Thoracic aorta (tissue), 2 donors: ENCODE results near the gene CBLB. TPM values are rescaled to one million over a fixed set of nuclear protein-coding genes. Genes with fewer than 3 reads are reported as not detected.

Experiments
- ATAC-seq: fragments of 150-250 bp; one replicate; pipeline ENCODE4 v1.8.0; 2017; ENCODE audit warnings: low read depth; ENCODE audit not compliant: insufficient number of reproducible peaks, low FRiP score
- DNase-seq: peaks from one replicate; pipeline ENCODE4 v3.0.0-alpha.2; 2020; ENCODE audit warnings: low spot score
- H3K27ac ChIP-seq, 2 donors: fragments of 200-600 bp; sonication (generic); 1 replicate in 1 of 2; 2 replicates in 1 of 2; pipeline ENCODE4 v1.5.1; 2016; ENCODE audit warnings: mild to moderate bottlenecking in 2 of 2, moderate library complexity in 2 of 2
- H3K27me3 ChIP-seq: fragments of 200-600 bp; sonication (generic); replicated peaks from 2 replicates; pipeline ENCODE4 v1.6.0; 2016; ENCODE audit warnings: mild to moderate bottlenecking; ENCODE audit not compliant: insufficient read depth
- H3K36me3 ChIP-seq: fragments of 200-600 bp; sonication (generic); one replicate; pipeline ENCODE4 v1.5.1; 2016
- H3K4me1 ChIP-seq, 2 donors: fragments of 200-600 bp; sonication (generic); 1 replicate in 1 of 2; 2 replicates in 1 of 2; pipeline versions ENCODE4 v1.5.1 to v1.6.0; 2016; ENCODE audit warnings: low read depth in 2 of 2, mild to moderate bottlenecking in 1 of 2; ENCODE audit not compliant: control insufficient read depth in 1 of 2
- H3K4me3 ChIP-seq: fragments of 200-600 bp; sonication (generic); 2 replicates; pipeline ENCODE4 v1.5.1; 2016; ENCODE audit warnings: mild to moderate bottlenecking
- H3K9me3 ChIP-seq: fragments of 200-600 bp; sonication (generic); 2 replicates; pipeline ENCODE4 v1.5.1; 2016
- total RNA-seq, 2 donors: library from RNA; depleted of rRNA; stranded (reverse); fragments of >200 nt; gene quantifications; one replicate each; pipeline versions ENCODE4 v1.1.0 to v1.2.3, GENCODE V29; 2016
- TF ChIP-seq, protein P1 (sequence below): fragments of 200-600 bp; sonication (generic); IDR thresholded peaks from one replicate; pipeline ENCODE4 v1.5.1; 2019; ENCODE audit warnings: antibody characterized with exemption

Gene CBLB
- total RNA-seq, 2 donors from 2014 or later = 51.0 to 145 TPM

DNA sequence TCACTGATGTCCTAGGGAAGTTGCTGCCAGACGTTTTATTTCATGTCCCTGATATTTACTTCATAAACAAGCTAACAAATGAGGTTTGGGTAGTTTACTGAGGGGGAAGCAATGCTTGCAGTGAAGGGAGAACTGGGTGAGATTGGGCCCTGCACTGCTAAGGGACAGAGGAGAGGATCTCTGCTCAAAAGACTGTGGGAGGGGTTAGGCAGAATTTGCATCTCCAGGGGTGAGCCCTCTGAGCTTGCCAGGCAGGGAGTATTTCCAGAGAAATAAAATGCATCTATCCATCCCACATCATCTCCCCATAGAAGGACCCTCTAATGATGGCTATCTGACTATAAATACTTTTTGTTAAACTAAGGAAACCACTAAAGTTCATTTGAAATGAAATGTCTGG, 215.6 kb downstream of the CBLB start:
- Histone ChIP-seq H3K36me3 (no peaks in the 10 kb centered on the region), H3K9me3 (no peaks in the 10 kb centered on the region), H3K4me3 (no peak overlapping the region), H3K27me3 (no peaks in the 10 kb centered on the region), H3K4me1 (peaks cover 12 to 22% of the 10 kb centered on the region in 2 donors), H3K27ac (no peak overlapping the region)
- peak; percentile 46 for ATAC-seq
- DNase-seq = no peak
- TF ChIP-seq, protein P1, sequence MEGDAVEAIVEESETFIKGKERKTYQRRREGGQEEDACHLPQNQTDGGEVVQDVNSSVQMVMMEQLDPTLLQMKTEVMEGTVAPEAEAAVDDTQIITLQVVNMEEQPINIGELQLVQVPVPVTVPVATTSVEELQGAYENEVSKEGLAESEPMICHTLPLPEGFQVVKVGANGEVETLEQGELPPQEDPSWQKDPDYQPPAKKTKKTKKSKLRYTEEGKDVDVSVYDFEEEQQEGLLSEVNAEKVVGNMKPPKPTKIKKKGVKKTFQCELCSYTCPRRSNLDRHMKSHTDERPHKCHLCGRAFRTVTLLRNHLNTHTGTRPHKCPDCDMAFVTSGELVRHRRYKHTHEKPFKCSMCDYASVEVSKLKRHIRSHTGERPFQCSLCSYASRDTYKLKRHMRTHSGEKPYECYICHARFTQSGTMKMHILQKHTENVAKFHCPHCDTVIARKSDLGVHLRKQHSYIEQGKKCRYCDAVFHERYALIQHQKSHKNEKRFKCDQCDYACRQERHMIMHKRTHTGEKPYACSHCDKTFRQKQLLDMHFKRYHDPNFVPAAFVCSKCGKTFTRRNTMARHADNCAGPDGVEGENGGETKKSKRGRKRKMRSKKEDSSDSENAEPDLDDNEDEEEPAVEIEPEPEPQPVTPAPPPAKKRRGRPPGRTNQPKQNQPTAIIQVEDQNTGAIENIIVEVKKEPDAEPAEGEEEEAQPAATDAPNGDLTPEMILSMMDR = no peak

GRCh38 chr3:105649480-105649879, 219.3 kb downstream of the CBLB start:
- TF ChIP-seq, protein P1 = no peak

DNA sequence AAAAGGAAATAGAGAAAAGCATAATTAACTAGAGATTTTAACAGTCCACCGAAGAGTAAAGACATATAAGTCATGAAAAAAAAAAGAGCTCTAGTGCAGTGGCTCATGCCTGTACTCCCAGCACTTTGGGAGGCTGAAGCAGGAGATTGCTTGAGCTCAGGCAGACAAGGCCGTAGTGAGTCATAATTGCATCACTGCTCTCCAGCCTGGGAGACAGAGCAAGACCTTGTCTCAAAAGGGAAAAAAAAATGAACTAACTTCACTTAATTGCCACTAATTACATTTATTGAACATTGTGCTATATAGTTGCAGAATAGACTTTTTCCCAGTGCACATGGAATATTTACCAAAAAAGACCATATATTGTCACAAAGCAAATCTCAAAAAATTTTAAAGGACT, 221.8 kb downstream of the CBLB start:
- no peaks in the 10 kb centered on the region for H3K36me3 ChIP-seq
- DNase-seq = no peak
- no peak for ATAC-seq
- H3K9me3 ChIP-seq = no peaks in the 10 kb centered on the region
- no peaks in the 10 kb centered on the region for H3K27me3 ChIP-seq
- TF ChIP-seq, protein P1 = no peak
- H3K4me1 ChIP-seq = no peaks in the 10 kb centered on the region
- H3K4me3 ChIP-seq = no peak overlapping the region
- no peak overlapping the region for H3K27ac ChIP-seq

More at GRCh38 chr3:105649480-105649879, 219.3 kb downstream of the CBLB start:
- H3K4me3 ChIP-seq = no peak overlapping the region
- no peaks in the 10 kb centered on the region for H3K36me3 ChIP-seq
- no peak for ATAC-seq
- no peaks in the 10 kb centered on the region for H3K27me3 ChIP-seq
- DNase-seq = no peak
- no peaks in the 10 kb centered on the region for H3K9me3 ChIP-seq
- no peak overlapping the region for H3K27ac ChIP-seq
- no peaks in the 10 kb centered on the region for H3K4me1 ChIP-seq

GRCh38 chr3:105639131-105639530, 229.7 kb downstream of the CBLB start:
- TF ChIP-seq, protein P1 = no peak
- Histone ChIP-seq H3K9me3 (no peaks in the 10 kb centered on the region), H3K36me3 (no peaks in the 10 kb centered on the region), H3K4me1 (no peaks in the 10 kb centered on the region), H3K27me3 (no peaks in the 10 kb centered on the region), H3K27ac (no peak overlapping the region), H3K4me3 (no peak overlapping the region)
- DNase-seq (no peak), ATAC-seq (no peak)

DNA sequence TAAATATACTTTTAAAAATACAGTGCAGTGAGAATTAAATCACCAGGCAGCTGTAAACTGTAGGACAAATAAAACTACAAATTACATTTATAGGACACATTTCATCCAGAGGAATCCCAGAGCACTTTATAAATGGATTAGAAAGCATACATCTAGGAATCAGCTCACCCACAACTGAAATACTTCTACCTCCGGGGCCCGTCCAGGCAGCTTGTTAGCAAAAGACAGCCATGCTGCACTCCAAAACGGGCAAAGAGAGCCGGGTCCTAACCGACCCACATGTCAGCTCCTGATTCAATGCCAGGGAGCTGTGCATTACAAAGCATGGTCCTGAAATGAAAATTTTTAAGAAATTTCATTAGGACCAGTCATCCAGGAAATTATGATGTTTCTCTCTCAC, 234.1 kb downstream of the CBLB start:
- H3K4me3 ChIP-seq = no peak overlapping the region
- H3K9me3 ChIP-seq = no peaks in the 10 kb centered on the region
- no peaks in the 10 kb centered on the region for H3K4me1 ChIP-seq
- no peak for DNase-seq
- no peaks in the 10 kb centered on the region for H3K27me3 ChIP-seq
- H3K36me3 ChIP-seq = no peaks in the 10 kb centered on the region
- TF ChIP-seq, protein P1 = no peak
- ATAC-seq = no peak
- no peak overlapping the region for H3K27ac ChIP-seq
